HG02870 (cell line): Measurements from ENCODE around the gene PYGB.

Experiments used
- ATAC-seq: cut with Tn5 transposase; IDR thresholded peaks from one replicate; pipeline ENCODE4 v1.9.1; 2021; ENCODE audit warnings: mild to moderate bottlenecking, moderate library complexity; ENCODE audit not compliant: unreplicated experiment

PYGB gene

DNA sequence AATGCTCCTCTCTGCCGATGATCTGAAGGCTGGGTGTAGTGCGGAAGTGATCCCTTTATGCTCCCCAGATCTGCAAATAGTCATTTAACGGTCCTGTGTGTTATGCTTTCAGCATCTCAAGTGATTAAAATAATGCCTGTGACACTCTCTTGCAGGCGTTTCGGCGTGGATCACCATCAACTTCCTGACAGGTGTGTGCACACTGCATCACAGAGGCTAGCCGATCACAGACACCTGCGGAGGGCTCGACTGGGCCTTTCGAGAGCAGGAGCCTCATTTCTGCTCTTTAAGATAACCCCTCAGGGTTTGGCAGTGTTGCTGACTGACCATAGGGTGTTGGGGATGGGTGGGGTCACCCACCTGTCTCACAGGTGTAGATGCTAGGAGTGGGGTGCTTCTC is 32.4 kb upstream of the PYGB start:
- ATAC-seq = no peak

DNA sequence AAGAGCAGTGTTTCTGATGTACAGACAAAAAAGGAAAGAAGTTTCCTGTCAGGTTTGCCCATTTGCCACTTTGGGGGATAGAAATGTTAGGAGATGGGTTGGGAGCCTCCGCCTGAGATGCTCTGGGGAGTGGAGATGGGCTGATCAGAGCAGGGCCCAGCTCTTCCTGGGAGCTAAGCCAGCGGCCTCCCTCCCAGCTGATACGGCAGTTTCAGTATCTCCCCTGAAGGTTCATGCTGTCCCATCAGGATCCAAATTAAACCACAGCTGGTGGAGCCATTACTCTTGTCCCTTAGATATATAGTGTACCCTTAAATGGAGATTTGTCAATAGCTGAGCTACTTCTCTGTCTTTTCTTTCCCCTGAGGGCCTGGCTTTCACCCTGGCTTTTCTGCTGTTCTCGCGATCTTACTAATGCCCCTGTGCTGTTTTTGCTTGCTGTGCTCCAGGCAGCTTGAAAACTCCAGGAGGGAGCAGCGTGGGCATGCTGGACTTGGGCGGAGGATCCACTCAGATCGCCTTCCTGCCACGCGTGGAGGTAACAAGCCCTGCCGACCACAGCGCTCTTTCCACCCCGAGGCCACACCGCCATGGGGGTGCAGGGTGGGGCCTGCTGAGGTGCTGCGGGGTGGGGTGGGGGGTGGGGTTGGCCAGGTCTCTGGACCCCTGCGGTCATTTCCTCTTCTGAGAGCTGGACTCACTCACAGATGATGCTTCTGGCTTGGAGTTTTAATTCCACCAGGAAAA is 31.5 kb upstream of the PYGB start:
- no peak for ATAC-seq

DNA sequence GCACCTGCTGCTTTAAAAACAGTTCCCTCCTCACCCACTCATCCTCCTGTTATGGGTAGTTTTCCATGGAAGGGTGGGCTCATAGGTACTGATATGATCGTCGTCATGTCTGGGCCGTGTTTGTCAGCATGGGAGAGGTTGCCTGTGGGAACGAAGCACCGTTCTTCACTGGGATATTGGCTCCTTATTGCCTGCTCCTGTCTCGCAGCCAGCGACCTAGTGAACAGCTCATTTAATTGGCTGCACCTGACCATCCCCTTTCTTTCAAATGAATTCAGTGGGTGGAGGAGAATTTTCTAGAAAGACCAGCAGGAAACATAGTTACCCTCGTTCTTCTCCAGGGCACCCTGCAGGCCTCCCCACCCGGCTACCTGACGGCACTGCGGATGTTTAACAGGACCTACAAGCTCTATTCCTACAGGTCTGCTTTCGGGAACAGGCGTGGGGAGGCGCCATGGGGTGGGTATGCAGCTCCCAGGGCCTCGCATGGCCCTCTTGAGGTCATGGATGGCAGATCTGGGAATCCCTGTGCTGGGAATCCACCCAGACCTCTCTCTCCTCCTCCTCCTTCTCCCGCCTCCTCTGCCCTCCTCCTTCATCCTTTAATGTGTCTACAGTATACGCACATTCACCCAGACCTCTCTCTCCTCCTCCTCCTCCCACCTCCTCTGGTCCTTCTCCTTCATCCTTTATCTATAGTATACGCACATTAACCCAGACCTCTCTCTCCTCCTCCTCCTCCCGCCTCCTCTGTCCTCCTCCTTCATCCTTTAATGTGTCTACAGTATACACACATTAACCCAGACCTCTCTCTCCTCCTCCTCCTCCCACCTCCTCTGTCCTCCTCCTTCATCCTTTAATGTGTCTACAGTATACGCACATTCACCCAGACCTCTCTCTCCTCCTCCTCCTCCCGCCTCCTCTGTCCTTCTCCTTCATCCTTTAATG is 30.4 kb upstream of the PYGB start:
- no peak for ATAC-seq

DNA sequence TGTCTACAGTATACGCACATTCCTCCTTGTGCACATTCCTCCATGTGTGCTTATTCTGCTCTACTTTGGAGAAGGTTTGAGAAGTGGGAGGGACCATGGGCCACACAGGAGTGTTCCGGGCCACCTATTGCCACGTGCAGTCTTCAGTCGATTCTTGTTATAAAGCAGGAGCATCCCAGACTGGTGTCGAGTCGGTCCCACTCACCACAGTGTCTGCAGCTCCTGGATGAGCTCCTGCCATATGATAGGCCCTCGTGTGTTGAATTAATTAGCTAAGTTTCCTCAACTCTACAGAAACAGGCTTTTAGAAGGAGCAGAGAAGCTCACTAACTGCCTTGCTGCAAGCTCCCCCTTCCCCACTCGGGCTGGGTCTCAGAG is 29.8 kb upstream of the PYGB start:
- ATAC-seq = no peak

DNA sequence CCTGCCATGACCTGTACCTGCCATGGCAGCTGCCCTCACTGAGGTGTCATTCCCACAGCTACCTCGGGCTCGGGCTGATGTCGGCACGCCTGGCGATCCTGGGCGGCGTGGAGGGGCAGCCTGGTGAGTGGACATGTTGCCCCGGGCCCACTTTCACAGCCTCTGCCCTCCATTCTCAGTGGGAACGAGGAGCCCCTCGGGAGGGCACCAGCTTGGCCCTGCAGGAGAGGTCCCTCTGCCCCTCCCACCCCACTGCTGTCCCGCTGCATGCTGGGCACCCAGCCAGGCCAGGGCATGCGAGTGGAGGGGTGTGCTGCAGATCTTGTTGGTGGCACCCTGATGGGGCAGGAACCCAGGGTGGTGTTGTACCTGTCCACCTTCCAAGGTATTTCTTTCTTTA is 29.4 kb upstream of the PYGB start:
- no peak for ATAC-seq

DNA sequence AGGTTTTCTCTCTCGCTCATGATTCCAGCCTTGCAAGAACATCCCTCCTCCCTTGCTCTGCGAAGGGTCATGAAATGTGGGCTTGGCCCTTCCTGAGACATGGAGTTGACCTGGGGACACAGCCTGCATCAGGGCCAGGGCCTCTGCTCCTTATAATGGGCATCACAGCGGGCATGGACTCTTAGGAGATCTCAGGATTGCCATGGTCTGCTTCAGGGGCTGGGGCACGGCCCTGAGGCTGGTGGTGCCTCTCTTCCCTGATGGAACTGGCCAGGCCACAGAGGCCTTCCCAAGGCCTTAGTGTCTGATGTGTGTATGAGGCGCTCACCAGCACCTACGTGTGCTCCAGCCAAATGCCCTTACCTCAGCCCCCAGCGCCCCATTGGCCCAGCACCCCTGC is 28.5 kb upstream of the PYGB start:
- ATAC-seq = no peak

DNA sequence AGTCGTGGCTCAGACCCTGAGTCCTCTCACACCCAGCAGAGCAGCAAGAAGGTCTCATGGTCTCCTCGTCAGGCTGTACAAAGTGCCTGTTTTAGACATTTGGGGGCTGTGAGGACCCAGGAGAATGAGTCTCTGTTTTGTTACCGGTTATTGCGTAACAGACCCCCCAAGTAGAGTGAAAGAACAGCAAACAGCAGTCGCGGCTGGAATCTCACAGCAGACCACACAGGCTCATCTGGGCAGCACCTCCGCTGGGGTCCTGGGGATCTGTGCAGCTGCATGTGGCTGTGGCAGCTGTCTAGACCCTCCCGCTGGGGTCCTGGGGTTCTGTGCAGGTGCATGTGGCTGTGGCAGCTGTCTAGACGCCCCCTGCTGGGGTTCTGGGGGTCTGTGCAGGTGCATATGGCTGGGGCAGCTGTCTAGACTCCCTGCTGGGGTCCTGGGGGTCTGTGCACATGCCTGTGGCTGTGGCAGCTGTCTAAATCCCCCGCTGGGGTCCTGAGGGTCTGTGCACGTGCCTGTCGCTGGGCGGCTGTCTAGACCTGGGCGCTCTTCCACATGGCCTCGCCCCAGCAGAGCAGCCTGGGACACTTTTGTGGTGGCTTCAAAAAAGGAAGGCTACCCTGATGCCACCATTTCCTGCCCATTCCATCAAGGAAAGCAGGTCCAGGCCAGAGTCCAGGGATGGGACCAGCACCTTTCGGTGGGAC is 27.7 kb upstream of the PYGB start:
- no peak for ATAC-seq

DNA sequence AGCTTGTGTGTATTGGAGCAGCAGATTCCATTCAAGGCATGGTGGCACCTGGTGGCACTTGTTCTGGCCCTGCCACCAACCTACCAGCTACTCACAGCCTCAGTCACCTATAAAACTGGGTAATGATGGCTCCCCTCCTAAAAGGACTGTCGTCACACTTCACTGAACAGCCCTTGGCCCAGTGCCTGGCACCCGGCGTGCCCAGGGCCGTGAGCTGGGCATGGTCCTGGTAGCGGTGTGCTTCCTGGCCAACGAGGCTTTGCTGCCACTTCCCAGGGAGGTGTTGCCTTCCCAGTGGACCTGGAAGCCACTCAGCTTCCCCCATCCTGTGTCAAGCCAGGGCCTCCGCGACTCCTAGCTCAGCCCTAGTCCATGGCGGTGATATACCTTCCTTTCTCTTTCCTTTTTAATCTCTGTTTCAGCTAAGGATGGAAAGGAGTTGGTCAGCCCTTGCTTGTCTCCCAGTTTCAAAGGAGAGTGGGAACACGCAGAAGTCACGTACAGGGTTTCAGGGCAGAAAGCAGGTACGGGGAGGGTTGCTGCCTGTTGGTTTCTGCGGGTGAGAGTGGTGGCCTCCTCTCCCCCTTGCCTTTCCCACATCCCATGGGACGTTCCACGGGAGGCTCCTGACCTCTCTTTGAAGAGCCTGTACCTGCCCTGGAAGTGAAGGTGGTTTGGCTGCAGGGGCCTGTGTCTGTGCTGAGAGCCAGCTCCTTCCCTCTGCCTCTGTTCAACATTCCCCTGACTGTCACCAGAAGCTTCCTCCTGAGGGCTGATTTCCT is 26.9 kb upstream of the PYGB start:
- no peak for ATAC-seq

DNA sequence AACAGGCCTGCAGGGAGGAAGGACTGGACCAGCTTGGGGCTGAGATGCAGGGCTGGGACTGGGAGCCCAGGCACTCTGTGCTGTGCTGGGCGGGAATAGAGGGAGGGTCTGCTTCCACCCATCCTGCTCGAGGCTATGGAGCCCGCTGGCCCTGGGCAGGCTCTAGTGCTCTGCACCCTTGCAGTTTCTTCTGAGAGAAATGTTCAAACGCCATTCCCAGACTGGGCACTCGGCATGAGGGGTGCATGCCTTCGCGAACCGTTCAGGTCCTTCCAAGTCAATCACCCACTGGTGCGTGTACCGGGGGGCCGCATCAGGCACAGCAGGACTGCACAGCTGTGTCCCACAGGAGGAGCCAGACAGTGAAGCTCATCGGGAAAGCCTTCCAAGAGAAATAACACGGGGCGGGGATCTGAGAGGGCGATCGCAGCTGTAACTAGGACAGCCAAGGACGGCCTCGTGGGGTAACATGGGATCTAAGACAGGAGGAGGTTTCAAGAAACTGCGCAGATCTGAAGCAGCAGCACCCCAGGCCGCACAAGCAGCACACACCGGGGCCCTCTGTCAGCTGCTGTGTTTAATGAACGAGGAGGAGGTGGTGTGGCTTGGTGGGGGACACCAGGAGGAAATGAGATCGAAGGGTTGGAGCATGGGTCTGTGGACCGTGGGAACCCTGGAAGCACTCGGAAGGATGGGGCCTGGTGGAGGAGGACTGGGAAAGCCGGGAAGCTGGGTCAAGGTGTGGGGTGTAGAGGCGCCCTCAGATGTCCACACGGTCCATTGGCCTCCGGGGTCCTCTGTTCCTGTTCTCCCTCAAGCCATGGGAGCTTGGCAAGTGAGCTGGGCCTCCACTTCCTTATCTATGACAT is 26.1 kb upstream of the PYGB start:
- ATAC-seq = no peak

DNA sequence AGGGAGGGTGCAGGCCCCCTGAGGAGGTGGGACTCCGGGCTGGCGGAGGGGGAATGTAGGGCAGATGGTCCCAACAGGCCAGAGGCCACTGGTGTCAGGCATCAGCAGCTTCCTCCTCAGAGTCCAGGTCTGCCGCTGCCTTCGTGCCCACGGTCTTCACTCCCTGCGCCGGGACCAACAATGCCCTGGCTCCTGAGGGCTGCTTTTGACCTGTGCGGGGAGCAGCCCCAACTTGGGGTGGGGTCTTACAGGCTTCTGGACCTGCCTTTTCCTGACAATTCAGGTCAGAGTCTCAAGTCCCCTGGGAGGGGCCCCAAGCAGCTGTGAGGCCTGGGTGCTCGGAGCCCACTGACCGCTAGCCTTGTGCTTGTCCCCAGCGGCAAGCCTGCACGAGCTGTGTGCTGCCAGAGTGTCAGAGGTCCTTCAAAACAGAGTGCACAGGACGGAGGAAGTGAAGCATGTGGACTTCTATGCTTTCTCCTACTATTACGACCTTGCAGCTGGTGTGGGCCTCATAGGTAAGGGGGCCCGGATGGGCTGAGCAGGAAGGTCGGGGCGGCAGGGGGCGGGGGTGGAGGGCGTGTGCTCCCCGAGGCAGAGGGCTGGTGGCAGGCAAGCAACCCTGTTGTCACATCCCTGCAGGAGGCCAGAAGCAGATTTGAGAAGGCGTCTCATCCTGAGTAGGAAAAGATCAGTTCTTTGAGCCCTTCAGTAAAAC is 25.3 kb upstream of the PYGB start:
- no peak for ATAC-seq

DNA sequence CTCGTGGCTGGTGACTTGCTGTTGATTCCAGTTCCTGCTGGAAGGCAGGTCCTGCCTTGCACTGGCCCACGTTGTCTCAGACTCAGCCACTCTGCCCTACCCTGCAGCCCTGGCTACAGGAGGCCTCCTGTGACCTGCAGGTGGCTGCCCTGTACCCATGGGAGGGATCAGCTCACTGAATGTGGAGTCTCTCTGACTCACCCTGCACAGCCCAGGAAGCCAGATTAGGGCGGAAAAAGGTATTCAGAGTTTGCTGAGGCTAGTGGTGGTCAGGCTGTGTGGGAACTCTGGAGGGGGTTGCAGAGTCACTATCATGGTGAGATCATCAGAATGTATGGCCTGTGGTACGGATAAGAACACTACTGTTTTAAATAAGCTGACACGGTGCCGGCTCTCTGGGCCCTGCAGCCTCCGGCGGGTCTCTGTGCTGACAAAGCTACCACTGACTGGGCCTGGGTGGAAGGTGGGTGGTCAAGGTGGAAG is 24.7 kb upstream of the PYGB start:
- ATAC-seq = no peak

DNA sequence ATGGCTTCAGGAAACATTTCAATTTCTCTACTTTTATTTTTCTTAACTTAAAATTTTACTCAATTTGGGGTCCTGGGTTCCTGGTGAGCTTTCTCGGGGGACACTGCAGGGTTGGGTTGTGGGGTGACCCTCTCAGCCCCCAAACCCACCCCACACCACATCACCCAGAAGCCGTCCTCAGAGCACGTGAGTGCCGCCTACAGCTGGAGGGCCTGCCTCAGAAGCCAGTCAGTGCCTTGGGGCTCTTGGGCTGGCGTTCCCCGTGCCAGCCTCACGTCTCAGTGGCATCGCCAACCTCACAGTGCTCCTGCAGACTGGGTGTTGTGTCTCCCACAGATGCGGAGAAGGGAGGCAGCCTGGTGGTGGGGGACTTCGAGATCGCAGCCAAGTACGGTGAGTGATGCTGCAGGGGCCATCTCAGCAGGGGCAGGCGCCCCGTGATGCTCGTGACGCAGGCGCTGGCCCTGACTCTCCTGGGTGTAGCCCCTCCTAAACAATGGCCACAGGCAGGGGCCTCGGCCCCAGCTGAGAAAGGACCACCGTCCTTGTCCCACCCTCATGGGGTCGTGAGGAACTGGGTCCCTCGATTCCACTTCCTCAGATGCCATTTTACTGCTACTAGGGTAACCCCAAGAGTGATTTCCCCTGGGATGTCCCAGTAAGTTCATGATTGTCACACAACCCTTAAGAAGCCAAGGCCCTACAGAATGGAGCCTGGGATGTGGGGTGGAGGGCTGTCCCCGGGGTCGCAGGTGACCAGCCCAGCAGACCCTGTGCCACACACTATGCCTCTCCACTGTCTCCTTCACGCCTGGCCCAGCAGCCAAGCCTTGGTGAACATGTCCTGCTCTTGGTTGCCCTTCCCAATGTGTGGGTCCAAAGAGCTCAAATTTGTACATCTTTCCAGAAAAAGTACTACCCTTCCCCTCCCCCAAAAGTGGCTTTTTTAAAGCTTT is 23.8 kb upstream of the PYGB start:
- ATAC-seq = no peak

DNA sequence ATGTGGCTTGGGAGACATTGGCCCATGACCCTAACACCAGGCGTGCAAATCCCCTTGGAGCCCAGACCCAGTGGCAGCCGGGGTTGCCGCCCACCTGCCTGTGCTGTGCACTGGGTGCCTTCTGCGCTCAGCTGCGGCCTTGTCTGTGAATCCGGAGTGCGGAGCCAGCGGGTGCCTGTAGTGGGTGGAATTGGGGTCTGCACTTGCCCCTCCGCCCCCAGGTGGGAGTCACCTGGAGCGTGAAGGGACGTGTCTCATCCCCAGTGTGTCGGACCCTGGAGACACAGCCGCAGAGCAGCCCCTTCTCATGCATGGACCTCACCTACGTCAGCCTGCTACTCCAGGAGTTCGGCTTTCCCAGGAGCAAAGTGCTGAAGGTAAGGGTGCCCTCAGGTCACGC is 22.9 kb upstream of the PYGB start:
- no peak for ATAC-seq

DNA sequence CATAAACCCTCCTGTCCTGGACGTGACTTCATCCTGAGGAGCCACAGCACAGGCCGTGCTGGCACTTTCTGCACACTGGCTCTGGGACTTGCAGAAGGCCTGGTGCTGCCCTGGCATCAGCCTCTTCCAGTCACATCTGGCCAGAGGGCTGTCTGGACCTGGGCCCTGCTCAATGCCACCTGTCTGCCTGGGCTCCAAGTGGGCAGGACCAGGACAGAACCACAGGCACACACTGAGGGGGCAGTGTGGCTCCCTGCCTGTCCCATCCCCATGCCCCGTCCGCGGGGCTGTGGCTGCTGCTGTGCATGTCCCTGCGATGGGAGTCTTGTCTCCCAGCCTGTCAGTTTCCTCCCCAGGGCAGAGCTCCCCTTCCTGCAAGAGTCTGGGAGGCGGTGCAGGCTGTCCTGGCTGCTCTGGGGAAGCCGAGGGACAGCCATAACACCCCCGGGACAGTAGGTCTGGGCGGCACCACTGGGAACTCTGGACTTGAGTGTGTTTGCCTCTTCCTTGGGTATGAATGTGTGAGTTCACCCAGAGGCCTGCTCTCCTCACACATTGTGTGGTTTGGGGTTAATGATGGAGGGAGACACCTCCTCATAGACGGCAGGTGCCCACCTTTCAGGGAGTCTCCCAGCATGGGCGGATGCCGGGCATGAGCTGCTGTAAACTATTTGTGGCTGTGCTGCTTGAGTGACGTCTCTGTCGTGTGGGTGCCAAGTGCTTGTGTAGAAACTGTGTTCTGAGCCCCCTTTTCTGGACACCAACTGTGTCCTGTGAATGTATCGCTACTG is 22.0 kb upstream of the PYGB start:
- no peak for ATAC-seq

DNA sequence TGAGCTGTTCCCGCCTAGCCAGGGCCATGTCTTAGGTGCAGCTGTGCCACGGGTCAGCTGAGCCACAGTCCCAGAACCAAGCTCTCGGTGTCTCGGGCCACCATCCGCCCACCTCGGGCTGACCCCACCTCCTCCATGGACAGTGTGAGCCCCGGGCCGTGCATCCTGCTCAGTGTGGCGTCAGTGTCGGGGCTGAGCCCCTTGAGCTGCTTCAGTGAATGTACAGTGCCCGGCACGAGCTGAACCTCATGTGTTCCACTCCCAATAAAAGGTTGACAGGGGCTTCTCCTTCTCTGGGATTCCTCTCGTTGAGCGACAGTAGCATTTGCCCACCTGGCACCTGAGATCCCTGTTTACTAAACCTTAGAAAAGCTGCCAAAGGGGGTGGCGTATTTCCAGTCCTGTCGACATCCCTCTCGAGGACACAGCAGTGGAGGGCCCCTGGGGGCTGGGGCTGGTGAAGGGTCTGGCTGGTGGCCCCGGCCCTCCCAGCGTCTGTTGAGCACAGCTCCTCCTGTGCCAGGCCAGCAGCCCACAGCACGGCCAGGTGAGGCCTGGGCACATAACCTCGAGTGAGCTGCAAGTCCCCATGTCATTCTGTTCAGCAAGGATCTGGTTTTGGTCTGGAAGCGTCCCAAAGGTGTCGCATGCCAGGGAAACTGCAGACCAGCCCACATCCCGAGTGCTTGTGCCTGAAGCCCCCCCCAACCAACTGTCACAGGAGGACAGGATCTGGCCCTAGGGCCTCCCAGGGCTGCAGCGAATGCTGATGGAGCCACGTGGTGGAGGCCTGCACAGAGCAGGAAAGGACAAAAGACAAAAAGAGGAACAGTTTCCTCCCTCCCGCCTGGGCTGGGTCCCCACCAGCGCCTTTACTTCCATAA is 21.2 kb upstream of the PYGB start:
- no peak for ATAC-seq

DNA sequence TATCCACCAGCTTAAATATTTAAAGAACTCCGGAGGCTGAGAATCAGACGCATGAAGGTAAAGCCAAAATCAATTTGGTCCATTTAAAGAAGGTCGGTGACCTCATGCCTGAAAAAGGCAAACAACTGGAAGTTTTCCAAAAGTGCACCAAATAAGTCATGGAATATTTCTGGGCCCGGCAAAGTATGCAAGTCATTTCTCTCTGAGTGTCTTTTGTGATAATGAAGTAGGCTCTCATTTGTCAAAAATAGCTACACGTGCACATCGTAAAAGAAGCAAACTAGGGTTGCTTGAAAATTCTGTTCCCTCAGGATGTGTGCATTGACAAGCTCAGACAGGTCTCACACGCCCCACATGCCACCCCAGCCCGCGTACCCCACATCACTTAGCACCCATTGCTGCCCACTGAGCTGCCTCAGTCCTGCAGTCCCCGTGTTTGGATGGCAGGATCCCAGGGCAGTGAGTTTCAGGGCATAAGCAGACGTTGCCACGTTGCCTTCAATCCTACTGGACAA is 20.5 kb upstream of the PYGB start:
- ATAC-seq = no peak
